Panc1 (cell line): ENCODE results near the gene NR3C1.

Experiments
- POLR2AphosphoS5 ChIP-seq: IDR thresholded peaks from 2 replicates; pipeline ENCODE4 v1.6.1; 2012; ENCODE audit warnings: mild to moderate bottlenecking, low read depth, low read length, moderate library complexity
- SIN3A ChIP-seq: IDR thresholded peaks from 2 replicates; pipeline ENCODE4 v1.6.1; 2012; ENCODE audit warnings: low read depth, mild to moderate bottlenecking, low read length, moderate library complexity, borderline replicate concordance; ENCODE audit not compliant: insufficient read depth
- TF ChIP-seq, protein P1 (sequence below): fragments of 450-650 bp; IDR thresholded peaks from 2 replicates; pipeline ENCODE4 v1.5.1; 2017; ENCODE audit warnings: mild to moderate bottlenecking

DNA sequence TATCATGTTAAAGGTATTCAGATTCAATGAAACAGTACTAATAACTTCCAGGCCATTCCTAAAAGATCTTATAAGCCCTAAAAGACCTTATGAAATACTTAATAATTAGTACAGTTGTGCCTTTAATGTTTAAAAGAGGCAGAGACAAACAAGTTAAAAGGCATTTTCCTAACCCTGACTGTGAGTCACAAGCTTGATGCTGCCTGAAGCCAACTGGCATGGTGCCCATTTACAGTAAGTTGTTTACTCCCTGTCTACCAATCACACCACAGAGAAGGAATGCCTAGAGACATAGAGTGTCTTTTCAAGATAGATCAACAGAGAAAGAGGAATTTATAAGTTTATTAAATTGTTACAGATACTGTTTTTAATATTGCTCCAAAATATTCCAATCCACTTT, 47.8 kb downstream of the NR3C1 start:
- TF ChIP-seq, protein P1, sequence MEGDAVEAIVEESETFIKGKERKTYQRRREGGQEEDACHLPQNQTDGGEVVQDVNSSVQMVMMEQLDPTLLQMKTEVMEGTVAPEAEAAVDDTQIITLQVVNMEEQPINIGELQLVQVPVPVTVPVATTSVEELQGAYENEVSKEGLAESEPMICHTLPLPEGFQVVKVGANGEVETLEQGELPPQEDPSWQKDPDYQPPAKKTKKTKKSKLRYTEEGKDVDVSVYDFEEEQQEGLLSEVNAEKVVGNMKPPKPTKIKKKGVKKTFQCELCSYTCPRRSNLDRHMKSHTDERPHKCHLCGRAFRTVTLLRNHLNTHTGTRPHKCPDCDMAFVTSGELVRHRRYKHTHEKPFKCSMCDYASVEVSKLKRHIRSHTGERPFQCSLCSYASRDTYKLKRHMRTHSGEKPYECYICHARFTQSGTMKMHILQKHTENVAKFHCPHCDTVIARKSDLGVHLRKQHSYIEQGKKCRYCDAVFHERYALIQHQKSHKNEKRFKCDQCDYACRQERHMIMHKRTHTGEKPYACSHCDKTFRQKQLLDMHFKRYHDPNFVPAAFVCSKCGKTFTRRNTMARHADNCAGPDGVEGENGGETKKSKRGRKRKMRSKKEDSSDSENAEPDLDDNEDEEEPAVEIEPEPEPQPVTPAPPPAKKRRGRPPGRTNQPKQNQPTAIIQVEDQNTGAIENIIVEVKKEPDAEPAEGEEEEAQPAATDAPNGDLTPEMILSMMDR = no peak
- TF ChIP-seq POLR2AphosphoS5 (peak; percentile 61; the same call in 1 of the 2 replicates), SIN3A (no peak)
